WTC11 (cell line): ENCODE data around the gene GALNT16. TPM values are rescaled to one million over a fixed set of nuclear protein-coding genes. Genes with fewer than 3 reads are reported as not detected.

ENCODE experiments used
- ATAC-seq: fragments of 200-7000 bp; cut with Tn5 transposase; 2 replicates; pipeline ENCODE4 v1.10.0; 2021; ENCODE audit warnings: mild to moderate bottlenecking, moderate library complexity
- CTCF ChIA-PET: fragments of 300-600 bp; sonication (Branson Sonifier 250); formaldehyde crosslinking; loops from one replicate; lab custom pipeline; 2021; ENCODE audit warnings: antibody characterized with exemption; lab: Charles Lee
- POLR2A ChIA-PET: fragments of 350-600 bp; sonication (Branson Sonifier 250); formaldehyde crosslinking; loops from one replicate; lab custom pipeline; 2021; ENCODE audit warnings: antibody characterized with exemption; lab: Charles Lee
- DNase-seq: peaks from one replicate; pipeline ENCODE4 v3.0.0; 2021; ENCODE audit warnings: low spot score
- H3K27ac Mint-ChIP-seq: 2 replicates; pipeline ENCODE4 v1.8.0; 2021; ENCODE audit warnings: mixed read lengths
- H3K27me3 Mint-ChIP-seq: 2 replicates; pipeline ENCODE4 v1.8.0; 2021; ENCODE audit warnings: low read depth, mild to moderate bottlenecking, moderate library complexity, mixed read lengths
- H3K36me3 Mint-ChIP-seq: 2 replicates; pipeline ENCODE4 v1.8.0; 2021; ENCODE audit warnings: mixed read lengths
- H3K4me1 Mint-ChIP-seq: 2 replicates; pipeline ENCODE4 v1.8.0; 2022; ENCODE audit warnings: mixed read lengths
- H3K4me3 Mint-ChIP-seq: 2 replicates; pipeline ENCODE4 v1.8.0; 2021; ENCODE audit warnings: mild to moderate bottlenecking, moderate library complexity, mixed read lengths
- H3K9me3 Mint-ChIP-seq: 2 replicates; pipeline ENCODE4 v1.8.0; 2021; ENCODE audit warnings: mixed read lengths
- AR ChIP-seq: fragments of 250-450 bp; sonication (Bioruptor Pico); IDR thresholded peaks from 2 replicates; pipeline ENCODE4 v1.9.0; 2021; ENCODE audit warnings: mild to moderate bottlenecking
- ARID4B ChIP-seq: sonication (generic); formaldehyde crosslinking; IDR thresholded peaks from 2 replicates; pipeline ENCODE4 v1.8.0; 2023; ENCODE audit warnings: missing genetic modification reagents, mild to moderate bottlenecking, borderline replicate concordance
- E2F5 ChIP-seq: sonication (generic); formaldehyde crosslinking; IDR thresholded peaks from 2 replicates; pipeline ENCODE4 v1.8.1; 2022; ENCODE audit warnings: mild to moderate bottlenecking, moderate library complexity, missing genetic modification reagents
- IRF1 ChIP-seq: sonication (generic); formaldehyde crosslinking; IDR thresholded peaks from 2 replicates; pipeline ENCODE4 v1.8.0; 2023; ENCODE audit warnings: missing genetic modification reagents
- MXD4 ChIP-seq: fragments of 250-450 bp; sonication (Bioruptor Pico); IDR thresholded peaks from 2 replicates; pipeline ENCODE4 v1.8.0; 2021; ENCODE audit warnings: mild to moderate bottlenecking, moderate library complexity, borderline replicate concordance
- PRDM15 ChIP-seq: sonication (generic); formaldehyde crosslinking; IDR thresholded peaks from 2 replicates; pipeline ENCODE4 v1.8.0; 2022; ENCODE audit warnings: missing genetic modification reagents
- SMAD4 ChIP-seq: sonication (generic); formaldehyde crosslinking; IDR thresholded peaks from 2 replicates; pipeline ENCODE4 v1.8.0; 2022; ENCODE audit warnings: mild to moderate bottlenecking, missing genetic modification reagents
- TEAD1 ChIP-seq: sonication (generic); formaldehyde crosslinking; IDR thresholded peaks from 2 replicates; pipeline ENCODE4 v1.8.0; 2022; ENCODE audit warnings: mild to moderate bottlenecking, missing genetic modification reagents
- ZNF121 ChIP-seq: sonication (generic); formaldehyde crosslinking; IDR thresholded peaks from 2 replicates; pipeline ENCODE4 v1.8.0; 2023; ENCODE audit warnings: missing genetic modification reagents
- total RNA-seq: library from RNA; stranded (reverse); gene quantifications from 3 replicates; pipeline ENCODE4 v1.2.3, GENCODE V29; 2021
- TF ChIP-seq, protein P1 (sequence below): sonication (generic); formaldehyde crosslinking; IDR thresholded peaks from 2 replicates; pipeline ENCODE4 v1.8.1; 2023; ENCODE audit warnings: mild to moderate bottlenecking, missing genetic modification reagents

Gene GALNT16
- total RNA-seq, 1 experiment from 2014 or later = 4.5 TPM

- Mint-ChIP-seq H3K27ac (no peak overlapping the region), H3K4me1 (peaks cover 21% of the 10 kb centered on the region), H3K9me3 (no peaks in the 10 kb centered on the region), H3K36me3 (no peaks in the 10 kb centered on the region), H3K27me3 (no peaks in the 10 kb centered on the region; the same call in 1 of the 2 replicates), H3K4me3 (no peak overlapping the region)
- CTCF ChIA-PET = interaction anchor here (1.1 to 7.8 kb wide), 5 partner anchors 11 to 108 kb away, joined by 3 to 60 read pairs (median 5); partner anchors contain the start of gene GALNT16
- POLR2A ChIA-PET = no interaction called here
- DNase-seq = no peak
- no peak for ATAC-seq
- TF ChIP-seq SMAD4 (CRISPR knock-in tag) (no peak), ARID4B (CRISPR knock-in tag) (no peak), IRF1 (no peak)
Measured at GRCh38 chr14:69350892-69351291, 90.9 kb downstream of the GALNT16 start.

GRCh38 chr14:69351385-69351784, 91.4 kb downstream of the GALNT16 start:
- Mint-ChIP-seq H3K9me3 (no peaks in the 10 kb centered on the region), H3K27me3 (no peaks in the 10 kb centered on the region; the same call in 1 of the 2 replicates)
- POLR2A ChIA-PET = no interaction called here

GRCh38 chr14:69351911-69352310, 92.0 kb downstream of the GALNT16 start:
- CTCF ChIA-PET = interaction anchor here (1.1 to 7.8 kb wide), 5 partner anchors 11 to 223 kb away, joined by 3 to 60 read pairs (median 5); partner anchors contain the start of gene GALNT16
- POLR2A ChIA-PET = no interaction called here
- TF ChIP-seq, protein P1, sequence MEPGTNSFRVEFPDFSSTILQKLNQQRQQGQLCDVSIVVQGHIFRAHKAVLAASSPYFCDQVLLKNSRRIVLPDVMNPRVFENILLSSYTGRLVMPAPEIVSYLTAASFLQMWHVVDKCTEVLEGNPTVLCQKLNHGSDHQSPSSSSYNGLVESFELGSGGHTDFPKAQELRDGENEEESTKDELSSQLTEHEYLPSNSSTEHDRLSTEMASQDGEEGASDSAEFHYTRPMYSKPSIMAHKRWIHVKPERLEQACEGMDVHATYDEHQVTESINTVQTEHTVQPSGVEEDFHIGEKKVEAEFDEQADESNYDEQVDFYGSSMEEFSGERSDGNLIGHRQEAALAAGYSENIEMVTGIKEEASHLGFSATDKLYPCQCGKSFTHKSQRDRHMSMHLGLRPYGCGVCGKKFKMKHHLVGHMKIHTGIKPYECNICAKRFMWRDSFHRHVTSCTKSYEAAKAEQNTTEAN (CRISPR knock-in tag) = no peak
- no peak for TF ChIP-seq TEAD1 (CRISPR knock-in tag)
- TF ChIP-seq AR = no peak
- no peak for TF ChIP-seq PRDM15 (CRISPR knock-in tag)
- TF ChIP-seq MXD4 = no peak
- no peak for ATAC-seq
- DNase-seq = no peak
- Mint-ChIP-seq H3K4me1 (peaks cover 16% of the 10 kb centered on the region), H3K4me3 (no peak overlapping the region), H3K27me3 (no peaks in the 10 kb centered on the region; the same call in 1 of the 2 replicates), H3K9me3 (no peaks in the 10 kb centered on the region), H3K36me3 (no peaks in the 10 kb centered on the region), H3K27ac (no peak overlapping the region)

More at GRCh38 chr14:69351385-69351784, 91.4 kb downstream of the GALNT16 start:
- CTCF ChIA-PET = interaction anchor here (1.1 to 7.8 kb wide), 5 partner anchors 11 to 108 kb away, joined by 3 to 60 read pairs (median 5); partner anchors contain the start of gene GALNT16
- TF ChIP-seq E2F5 (CRISPR knock-in tag) (no peak), ZNF121 (CRISPR knock-in tag) (peak; percentile 78)
- no peaks in the 10 kb centered on the region for H3K36me3 Mint-ChIP-seq
- peaks cover 21% of the 10 kb centered on the region for H3K4me1 Mint-ChIP-seq
- H3K27ac Mint-ChIP-seq = no peak overlapping the region
- no peak for DNase-seq
- no peak overlapping the region for H3K4me3 Mint-ChIP-seq
- no peak for ATAC-seq
